Activated naive CD4-positive, alpha-beta T cell treated with anti-CD3 and anti-CD28 coated beads, Interleukin-2, amount 50 U/mL, for 72 hours (primary cell): ENCODE results near the gene MYCBP2. TPM values are rescaled to one million over a fixed set of nuclear protein-coding genes. Genes with fewer than 3 reads are reported as not detected.

Experiments
- ATAC-seq, 2 donors: fragments of 150-1000 bp; cut with Tn5 transposase; 2 replicates each; pipeline ENCODE4 v1.10.0; 2021; ENCODE audit warnings: mild to moderate bottlenecking in 2 of 2, moderate library complexity in 2 of 2
- DNase-seq, 2 donors: peaks; one replicate each; pipeline ENCODE4 v3.0.0; 2021 to 2022; ENCODE audit warnings: low spot score in 2 of 2
- H3K27ac Mint-ChIP-seq, 2 donors: one replicate each; pipeline ENCODE4 v1.8.0; 2022; ENCODE audit warnings: mild to moderate bottlenecking in 2 of 2, mixed read lengths in 2 of 2
- H3K36me3 Mint-ChIP-seq, 2 donors: one replicate each; pipeline ENCODE4 v1.8.0; 2022; ENCODE audit warnings: mixed read lengths in 2 of 2
- H3K9me3 Mint-ChIP-seq, 2 donors: one replicate each; pipeline ENCODE4 v1.8.0; 2022; ENCODE audit warnings: mixed read lengths in 2 of 2
- total RNA-seq, 2 donors: library from RNA; stranded (reverse); gene quantifications; one replicate each; pipeline ENCODE4 v1.2.3, GENCODE V29; 2022

Gene MYCBP2
- total RNA-seq, 2 donors from 2014 or later = 80.1 to 105 TPM

DNA sequence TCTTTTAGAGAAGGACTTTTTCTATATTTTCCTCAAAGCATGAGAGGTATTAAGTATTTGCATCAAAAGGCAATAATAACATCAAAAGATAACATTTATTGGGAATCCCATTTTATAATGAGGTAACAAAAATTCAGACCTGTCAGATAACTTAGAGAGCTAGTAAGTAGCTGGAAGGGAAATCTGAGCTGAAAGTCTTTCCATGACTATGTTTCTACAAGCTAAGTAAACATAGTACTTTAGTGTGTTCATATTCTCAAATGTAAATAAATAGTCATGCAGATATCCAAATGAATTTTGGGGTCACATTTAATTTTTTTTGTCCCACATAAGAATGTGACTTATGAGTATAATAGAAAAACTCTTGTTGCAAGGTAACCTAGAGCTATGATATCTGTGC lies 212.6 kb downstream of the MYCBP2 start:
- Mint-ChIP-seq H3K27ac (no peak overlapping the region), H3K36me3 (peaks cover 39 to 45% of the 10 kb centered on the region in 2 donors), H3K9me3 (peaks cover 15 to 19% of the 10 kb centered on the region in 2 donors)
- no peak for ATAC-seq
- no peak for DNase-seq

DNA sequence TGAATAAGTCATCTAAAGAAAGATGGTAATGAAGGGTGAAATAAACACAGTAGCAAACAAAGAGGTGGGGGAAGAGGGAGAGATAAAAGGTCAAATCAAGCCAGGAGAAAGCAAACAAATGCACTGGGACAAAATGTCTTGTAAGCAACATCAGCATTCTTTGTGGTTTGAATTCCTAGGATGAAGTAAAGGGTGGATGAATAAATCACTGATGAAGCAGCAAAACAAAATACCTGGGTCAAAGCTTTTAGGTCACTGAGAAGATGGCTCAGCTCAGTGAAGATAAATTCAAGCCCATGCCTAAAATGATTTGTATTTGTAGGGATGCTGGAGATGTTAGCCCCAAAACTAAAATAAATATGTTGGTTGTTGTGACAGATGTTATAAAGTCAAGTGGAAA lies 213.4 kb downstream of the MYCBP2 start:
- no peak overlapping the region for H3K27ac Mint-ChIP-seq
- H3K9me3 Mint-ChIP-seq = peaks cover 15 to 19% of the 10 kb centered on the region in 2 donors
- DNase-seq (no peak), ATAC-seq (no peak)
- peaks cover 39 to 45% of the 10 kb centered on the region in 2 donors for H3K36me3 Mint-ChIP-seq

DNA sequence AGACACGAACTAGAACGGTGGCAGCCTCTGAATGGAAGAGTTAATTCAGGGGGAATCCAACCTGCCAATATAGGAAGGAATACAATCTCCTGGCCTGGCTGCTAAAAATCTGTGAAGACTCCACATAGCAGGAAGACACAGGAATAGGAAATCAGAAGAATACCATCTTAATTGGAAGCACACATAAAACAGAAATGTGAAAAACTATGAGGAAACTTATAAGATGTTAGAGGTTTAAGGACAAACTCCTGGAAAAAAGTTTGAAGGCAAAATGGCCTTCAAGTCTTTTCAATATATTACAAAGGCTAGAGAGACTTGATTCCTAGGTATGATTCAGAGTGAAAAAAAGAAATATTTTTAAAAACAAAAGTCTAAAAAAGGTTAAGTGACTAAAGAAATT lies 221.8 kb downstream of the MYCBP2 start:
- no peak for ATAC-seq
- no peak overlapping the region for H3K27ac Mint-ChIP-seq
- DNase-seq = no peak
- peaks cover 4% of the 10 kb centered on the region in 2 donors for H3K36me3 Mint-ChIP-seq
- H3K9me3 Mint-ChIP-seq = no peaks in the 10 kb centered on the region

DNA sequence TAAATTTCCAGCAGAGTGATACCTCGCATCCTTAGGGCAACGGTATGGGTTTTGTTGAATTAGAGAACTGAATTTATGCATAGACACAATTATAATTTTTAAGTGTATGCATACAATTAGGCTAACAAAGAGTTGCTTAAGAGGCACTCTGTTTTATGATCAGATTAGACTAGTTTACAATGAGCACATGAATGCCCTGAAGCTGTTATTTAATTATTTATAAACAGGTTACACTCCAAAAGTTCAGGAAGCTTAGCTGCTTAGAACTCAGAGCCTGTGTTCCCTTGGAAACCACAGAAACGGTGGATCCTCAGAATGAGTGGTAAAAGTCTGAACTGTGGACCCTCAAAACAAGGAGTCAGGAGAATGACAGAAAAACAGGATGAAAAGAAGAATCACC lies 227.5 kb downstream of the MYCBP2 start:
- no peak for DNase-seq
- Mint-ChIP-seq H3K36me3 (peaks cover 13 to 23% of the 10 kb centered on the region in 2 donors), H3K9me3 (no peaks in the 10 kb centered on the region), H3K27ac (no peak overlapping the region)
- ATAC-seq = no peak

DNA sequence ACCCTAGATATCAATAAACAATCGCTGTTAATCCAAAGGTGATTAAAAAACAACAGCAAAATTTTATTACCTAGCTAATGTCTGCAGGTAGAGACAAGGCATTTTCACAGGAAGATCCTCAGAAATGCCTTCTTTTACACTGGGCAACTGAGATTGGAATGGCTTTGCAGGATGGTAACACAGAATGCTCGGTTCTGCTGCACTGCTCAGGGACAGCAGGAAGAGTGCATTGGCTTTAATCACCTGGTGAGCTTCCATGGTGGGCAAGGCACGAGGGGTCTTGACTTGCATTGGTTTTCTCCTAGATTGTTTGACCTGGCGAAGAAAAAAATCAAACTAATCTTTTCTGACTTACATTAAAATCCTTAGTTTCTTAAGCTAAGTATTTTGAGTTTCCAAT lies 231.6 kb downstream of the MYCBP2 start:
- ATAC-seq (no peak), DNase-seq (no peak)
- Mint-ChIP-seq H3K27ac (no peak overlapping the region), H3K36me3 (peaks cover 23 to 31% of the 10 kb centered on the region in 2 donors), H3K9me3 (no peaks in the 10 kb centered on the region)

DNA sequence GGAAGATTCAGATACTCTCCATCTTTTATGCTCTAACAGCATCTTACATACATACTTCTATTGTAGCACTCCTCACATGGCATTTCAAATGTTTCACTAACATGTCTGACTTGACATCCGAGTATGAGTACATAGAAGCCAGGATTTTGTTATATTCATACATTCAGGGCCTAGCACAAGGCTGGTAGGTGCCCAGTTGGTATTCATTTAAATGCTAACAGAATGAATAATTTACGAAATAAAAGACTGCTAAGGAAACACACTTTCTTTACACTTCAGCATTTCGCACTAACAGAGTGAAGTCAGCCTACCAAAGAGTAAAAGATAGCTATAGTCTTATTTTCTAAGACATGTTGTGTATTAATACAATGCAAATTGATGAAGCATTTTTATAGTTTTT lies 232.1 kb downstream of the MYCBP2 start:
- no peak for ATAC-seq
- no peak overlapping the region for H3K27ac Mint-ChIP-seq
- no peak for DNase-seq
- H3K9me3 Mint-ChIP-seq = no peaks in the 10 kb centered on the region
- H3K36me3 Mint-ChIP-seq = peaks cover 23 to 31% of the 10 kb centered on the region in 2 donors

DNA sequence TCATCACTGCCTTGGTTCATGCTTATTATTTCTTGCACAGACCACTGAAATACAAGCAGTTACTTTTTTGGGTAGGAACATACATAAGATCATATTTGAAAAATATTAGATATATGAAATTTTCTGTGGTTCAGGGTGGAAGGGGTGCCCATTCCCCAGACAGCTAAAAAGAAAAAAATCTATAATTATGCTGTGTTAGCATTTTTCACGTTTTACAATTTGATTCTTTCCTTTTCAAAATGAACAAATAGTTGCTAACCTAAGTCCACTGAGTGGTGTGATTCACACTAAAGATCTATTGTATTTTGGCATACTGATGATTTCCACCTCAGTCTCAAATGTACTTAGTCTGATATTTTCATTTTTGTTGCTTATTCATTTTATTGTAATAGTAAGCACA lies 233.2 kb downstream of the MYCBP2 start:
- DNase-seq (no peak), ATAC-seq (no peak)
- peak overlapping the region in 1 of 2 donors; percentile 38 for H3K27ac Mint-ChIP-seq
- no peaks in the 10 kb centered on the region for H3K9me3 Mint-ChIP-seq
- H3K36me3 Mint-ChIP-seq = peaks cover 23 to 31% of the 10 kb centered on the region in 2 donors

DNA sequence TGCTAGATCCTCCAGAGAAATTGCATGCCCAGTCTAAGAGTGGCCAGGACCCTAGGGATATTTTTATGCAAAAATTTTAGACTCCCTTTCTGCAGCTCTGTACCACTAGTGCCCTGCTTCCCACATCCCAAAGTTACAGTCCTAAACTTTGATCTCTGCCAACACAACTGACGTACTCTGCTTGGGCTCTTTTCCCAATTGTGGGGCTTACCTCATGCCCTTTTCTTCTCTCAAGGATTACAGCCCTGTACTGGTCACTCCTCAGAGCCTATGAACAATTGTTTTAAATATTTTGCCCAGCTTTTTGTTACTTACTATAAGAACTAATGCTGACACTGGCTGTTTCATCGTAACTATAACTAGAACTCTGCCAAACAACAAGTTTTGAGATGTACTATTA lies 242.1 kb downstream of the MYCBP2 start:
- H3K27ac Mint-ChIP-seq = peak overlapping the region in 1 of 2 donors; percentile 68
- DNase-seq (no peak), ATAC-seq (no peak)
- H3K36me3 Mint-ChIP-seq = peaks cover 6 to 19% of the 10 kb centered on the region in 2 donors
- no peaks in the 10 kb centered on the region for H3K9me3 Mint-ChIP-seq

DNA sequence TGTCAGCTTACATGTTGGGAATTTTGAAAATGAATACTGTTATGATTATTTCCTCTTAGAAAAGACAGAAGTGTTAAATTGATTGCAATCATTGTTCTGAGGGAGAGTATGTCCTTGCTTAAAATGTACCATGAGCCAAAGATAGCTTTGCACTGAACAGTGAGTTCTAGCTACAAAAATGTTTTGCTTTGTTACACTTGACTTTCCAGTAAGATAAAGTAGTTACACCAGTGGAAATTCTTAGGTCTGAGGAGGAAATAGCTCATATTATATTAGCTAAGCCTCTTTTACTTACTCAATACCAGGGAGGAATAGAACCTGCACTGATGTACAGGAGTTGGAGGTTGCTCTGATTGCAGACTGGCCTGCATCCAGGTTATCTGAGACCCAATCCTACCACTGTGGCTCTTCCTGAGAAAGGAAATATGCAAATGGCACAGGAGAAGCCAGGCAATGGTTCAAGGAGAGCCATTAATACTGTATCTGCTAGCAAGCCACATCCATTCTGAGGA lies 246.9 kb downstream of the MYCBP2 start:
- Mint-ChIP-seq H3K9me3 (no peaks in the 10 kb centered on the region), H3K36me3 (peaks cover 10 to 12% of the 10 kb centered on the region in 2 donors), H3K27ac (no peak overlapping the region)
- DNase-seq (no peak), ATAC-seq (no peak)

DNA sequence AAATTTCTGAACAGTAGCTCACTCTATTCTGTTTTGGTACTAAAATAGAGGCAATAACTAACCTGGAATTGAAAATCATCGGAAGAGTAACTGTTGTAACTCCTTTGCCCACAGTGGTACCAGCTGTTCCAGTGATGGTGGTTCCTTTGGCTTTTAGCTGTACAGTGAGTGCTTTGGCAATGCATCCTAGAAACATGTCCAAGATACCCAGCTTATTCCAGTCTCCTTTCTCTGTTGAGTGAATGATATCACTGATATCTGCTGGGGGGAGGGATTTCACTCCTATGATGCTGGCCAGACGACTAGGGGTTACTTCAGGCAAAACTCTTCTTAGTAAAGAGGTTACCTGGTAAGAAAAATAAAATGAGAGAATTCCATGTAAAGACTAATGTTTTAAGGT lies 259.4 kb downstream of the MYCBP2 start:
- ATAC-seq (no peak), DNase-seq (no peak)
- H3K27ac Mint-ChIP-seq = no peak overlapping the region
- H3K36me3 Mint-ChIP-seq = peaks cover 2% of the 10 kb centered on the region in 2 donors
- H3K9me3 Mint-ChIP-seq = no peaks in the 10 kb centered on the region

DNA sequence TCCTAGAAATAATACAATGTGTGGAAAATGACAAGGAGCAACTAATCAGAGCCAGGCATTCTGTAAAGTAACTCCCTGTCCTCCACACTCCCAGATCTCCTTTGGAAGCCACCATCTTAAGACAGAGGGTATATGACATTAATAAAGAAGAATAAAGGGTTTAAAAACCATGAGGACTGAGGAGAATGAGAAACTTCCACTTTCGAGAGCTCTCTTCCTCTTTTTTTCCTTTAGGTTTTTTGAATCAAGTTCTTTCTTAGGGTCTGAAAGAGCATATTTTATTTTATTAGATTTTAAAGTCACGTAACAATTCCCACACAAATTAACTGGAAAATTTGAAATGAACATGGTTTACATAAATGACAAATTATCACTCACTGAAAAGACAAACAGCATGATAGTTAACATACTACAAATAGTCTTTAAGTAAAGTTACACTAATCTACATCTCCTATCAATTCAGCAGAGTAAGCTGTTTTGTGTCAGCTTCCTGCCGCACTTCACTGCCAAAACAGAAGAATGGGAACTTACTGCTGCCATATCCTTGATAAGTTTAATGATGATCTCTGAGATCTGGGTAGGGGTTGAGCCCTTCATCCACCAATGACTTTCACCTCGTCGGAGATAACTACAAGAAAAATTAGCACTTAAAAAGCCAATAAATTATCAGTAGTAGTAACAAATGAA lies 261.3 kb downstream of the MYCBP2 start:
- Mint-ChIP-seq H3K27ac (peak overlapping the region in 1 of 2 donors; percentile 45), H3K9me3 (no peaks in the 10 kb centered on the region), H3K36me3 (peaks cover 6% of the 10 kb centered on the region in 2 donors)
- no peak for DNase-seq
- ATAC-seq = no peak

DNA sequence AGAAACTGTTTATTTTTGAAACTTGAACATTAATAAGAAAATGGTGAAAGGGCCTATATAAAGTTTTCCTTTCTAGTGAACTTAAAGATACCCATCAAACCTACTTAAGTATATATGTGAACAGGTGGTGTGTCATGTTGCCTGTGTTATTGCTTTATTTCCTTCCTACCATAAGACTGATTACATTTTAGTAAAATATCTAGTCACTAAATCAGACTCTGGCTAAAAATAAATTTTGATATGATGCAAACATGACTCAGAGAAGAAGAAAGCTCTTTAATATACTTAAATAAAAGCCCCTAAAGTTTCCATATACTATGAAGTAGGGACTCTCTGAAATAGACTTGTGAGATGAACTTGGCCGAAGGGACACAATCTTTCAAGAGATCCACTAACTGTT lies 264.8 kb downstream of the MYCBP2 start:
- Mint-ChIP-seq H3K9me3 (no peaks in the 10 kb centered on the region), H3K36me3 (peaks cover 6% of the 10 kb centered on the region in 2 donors), H3K27ac (peak overlapping the region in 1 of 2 donors; percentile 35)
- ATAC-seq (no peak), DNase-seq (no peak)

DNA sequence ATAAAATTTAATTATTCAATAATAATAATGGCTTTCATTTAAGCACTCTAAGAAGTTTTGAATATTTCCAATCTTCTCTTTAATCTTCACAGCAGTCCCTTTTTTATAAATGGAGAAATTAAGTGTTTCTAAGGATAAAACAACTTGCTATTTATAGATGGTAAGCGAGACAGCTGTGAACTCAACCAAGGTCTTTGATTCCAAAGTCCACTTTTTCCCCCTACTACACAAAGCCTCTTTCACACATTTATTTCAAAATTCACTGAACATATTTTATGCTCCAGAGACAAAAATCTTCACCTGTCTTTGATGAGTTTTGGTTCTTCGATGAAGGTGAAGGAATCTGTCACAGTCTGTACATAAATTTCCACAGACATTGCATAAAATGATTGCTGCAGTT lies 265.5 kb downstream of the MYCBP2 start:
- ATAC-seq (no peak), DNase-seq (no peak)
- Mint-ChIP-seq H3K36me3 (peaks cover 6% of the 10 kb centered on the region in 2 donors), H3K9me3 (no peaks in the 10 kb centered on the region), H3K27ac (no peak overlapping the region)

DNA sequence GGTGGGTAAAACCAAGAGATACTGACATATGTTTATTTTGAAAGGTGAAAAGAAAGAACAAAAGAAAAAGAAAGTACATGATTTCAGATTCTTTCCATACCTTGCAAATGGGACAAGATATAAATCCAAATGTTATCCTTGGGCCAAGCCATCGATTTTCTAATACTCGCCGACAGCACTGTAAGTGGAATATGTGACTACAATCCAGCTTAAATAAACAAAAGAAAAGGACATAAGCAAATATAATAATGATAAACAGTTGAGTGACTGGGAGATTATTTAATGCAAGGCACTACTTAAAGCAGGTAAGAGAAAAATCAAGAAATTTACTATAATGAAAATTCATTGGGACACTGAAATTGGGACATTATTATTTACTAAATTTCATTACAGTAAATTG lies 270.0 kb downstream of the MYCBP2 start:
- H3K9me3 Mint-ChIP-seq = no peaks in the 10 kb centered on the region
- no peak for DNase-seq
- H3K36me3 Mint-ChIP-seq = peaks cover 0 to 12% of the 10 kb centered on the region in 2 donors
- no peak for ATAC-seq
- H3K27ac Mint-ChIP-seq = peak overlapping the region in 1 of 2 donors; percentile 6

DNA sequence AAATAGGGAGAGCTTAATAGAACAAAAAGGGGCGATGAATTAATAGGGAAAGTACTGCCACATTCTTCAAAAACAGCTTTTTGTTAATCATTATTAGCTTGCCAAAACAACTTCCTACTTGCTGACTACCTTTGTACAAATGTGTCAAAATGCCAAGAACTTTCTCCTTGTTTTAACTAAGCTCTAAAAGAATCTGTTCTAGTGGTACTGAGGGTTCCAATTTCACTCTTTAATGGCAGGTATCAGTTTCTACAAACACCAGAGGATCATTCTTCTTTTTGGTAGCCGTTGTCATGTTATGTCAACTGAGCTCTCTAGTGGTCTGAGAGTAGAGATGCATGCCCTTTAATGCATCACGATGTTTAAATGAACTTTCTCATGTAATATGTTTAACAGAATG lies 270.5 kb downstream of the MYCBP2 start:
- Mint-ChIP-seq H3K9me3 (no peaks in the 10 kb centered on the region), H3K27ac (peak overlapping the region in 1 of 2 donors; percentile 6), H3K36me3 (peaks cover 0 to 14% of the 10 kb centered on the region in 2 donors)
- DNase-seq (no peak), ATAC-seq (no peak)

DNA sequence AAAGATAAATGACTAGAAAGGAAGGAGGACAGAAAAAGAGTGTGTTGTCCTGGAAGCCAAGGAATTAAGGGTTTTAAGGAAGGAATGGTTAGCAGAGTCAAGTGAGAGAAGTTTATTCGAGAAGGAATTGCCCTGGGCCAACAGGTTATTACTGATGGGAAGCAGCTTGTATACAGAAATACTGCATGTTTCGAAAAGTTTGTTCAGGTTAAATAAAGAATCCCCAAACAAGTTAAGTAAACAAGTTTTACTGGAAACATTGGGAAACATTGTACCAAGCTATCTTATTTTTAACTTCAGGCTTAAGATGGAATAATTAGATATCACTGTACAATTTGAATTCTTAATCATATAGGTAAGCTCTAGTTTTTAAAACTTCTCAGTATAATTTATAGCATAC lies 271.7 kb downstream of the MYCBP2 start:
- H3K9me3 Mint-ChIP-seq = no peaks in the 10 kb centered on the region
- H3K27ac Mint-ChIP-seq = peak overlapping the region in 1 of 2 donors; percentile 1
- H3K36me3 Mint-ChIP-seq = peaks cover 8 to 21% of the 10 kb centered on the region in 2 donors
- DNase-seq = no peak
- no peak for ATAC-seq

DNA sequence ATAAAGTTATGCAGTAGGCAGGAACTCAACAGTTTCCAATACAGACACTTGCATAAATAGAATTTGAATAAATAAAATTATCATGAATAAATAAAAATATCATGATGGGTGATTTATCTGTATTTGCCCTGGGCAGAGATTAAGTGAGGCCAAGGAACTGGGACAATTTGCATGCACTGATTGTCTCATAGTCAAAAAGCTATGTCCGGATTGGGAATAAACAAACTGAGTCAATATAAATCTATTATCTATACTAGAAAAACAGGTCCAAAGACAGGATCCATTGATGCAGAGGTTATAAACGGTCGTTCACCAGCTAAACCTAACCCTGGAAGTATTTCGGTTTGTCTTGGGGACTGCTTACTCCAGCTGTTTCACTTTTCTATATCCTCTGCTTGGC lies 273.7 kb downstream of the MYCBP2 start:
- peaks cover 26 to 28% of the 10 kb centered on the region in 2 donors for H3K36me3 Mint-ChIP-seq
- no peak overlapping the region for H3K27ac Mint-ChIP-seq
- ATAC-seq (no peak), DNase-seq (no peak)
- no peaks in the 10 kb centered on the region for H3K9me3 Mint-ChIP-seq

DNA sequence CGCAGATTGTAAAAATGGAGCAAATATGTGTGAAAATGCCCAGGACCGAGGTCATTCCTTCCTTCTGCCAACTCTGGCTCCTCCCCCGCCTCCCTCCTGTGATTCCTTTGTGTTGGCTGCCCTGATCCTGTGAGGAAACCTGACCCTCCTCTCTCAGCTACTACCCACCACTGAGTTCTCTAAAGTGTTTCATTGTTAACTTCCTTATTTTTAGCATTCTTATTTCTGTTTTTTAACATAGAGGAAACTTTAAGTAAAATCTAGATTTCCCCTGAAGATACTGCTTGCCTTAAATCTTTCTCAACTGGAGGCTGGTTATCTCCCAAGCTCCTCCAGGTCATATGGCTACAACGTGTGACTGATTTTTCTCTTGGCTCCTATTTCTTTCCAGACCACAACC lies 278.2 kb downstream of the MYCBP2 start:
- H3K27ac Mint-ChIP-seq = peak overlapping the region; percentile 20 to 83

More for the DNA sequence above, 278.2 kb downstream of the MYCBP2 start:
- peaks cover 25 to 50% of the 10 kb centered on the region in 2 donors for H3K36me3 Mint-ChIP-seq
- DNase-seq = no peak
- ATAC-seq = no peak
- no peaks in the 10 kb centered on the region for H3K9me3 Mint-ChIP-seq
